Measurements from ENCODE around the gene LGR5. TPM values are rescaled to one million over a fixed set of nuclear protein-coding genes. Genes with fewer than 3 reads are reported as not detected.

LGR5 gene
- total RNA-seq, 1 donor from 2014 or later: 2.7 TPM

GRCh38 chr12:71399197-71399596 is 40.4 kb upstream of the LGR5 start:
- TF ChIP-seq CTCF (IDR thresholded peaks at IDR 0.05): no peak
- TF ChIP-seq POLR2A (IDR thresholded peaks at IDR 0.05): no peak
- TF ChIP-seq POLR2AphosphoS5 (IDR thresholded peaks at IDR 0.05; ENCODE audit: insufficient read depth in 1 of 2, low read depth in 1 of 2): no peak
- Histone ChIP-seq H3K4me3 (no peak overlapping the region), H3K4me1 (peaks cover 9% of the 10 kb centered on the region), H3K27me3 (no peaks in the 10 kb centered on the region), H3K27ac (no peak overlapping the region), H3K9me3 (no peaks in the 10 kb centered on the region), H3K36me3 (no peaks in the 10 kb centered on the region)
- intact Hi-C loops (cut with DNase I): no loop called here
- DNase-seq (ENCODE audit: extremely low spot score in 2 of 2): no peak

DNA sequence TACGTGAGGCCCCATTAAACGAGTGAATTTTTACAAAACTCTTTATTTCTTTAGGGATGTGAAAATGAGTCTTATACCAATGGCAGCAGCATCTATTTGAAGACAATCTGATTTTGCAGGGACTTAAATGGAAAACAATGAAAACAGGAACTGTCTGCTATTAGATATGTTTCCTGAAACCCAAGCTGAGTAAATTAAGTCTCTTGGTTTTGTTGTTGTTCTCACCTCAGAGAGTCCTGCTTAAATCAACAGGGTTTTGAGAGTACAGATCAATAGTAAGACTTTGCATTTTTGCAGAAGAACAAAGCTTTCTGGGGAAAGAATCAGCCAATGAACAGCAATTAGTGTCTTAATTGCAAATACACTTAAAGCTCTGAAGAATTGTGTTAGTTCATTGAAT is 39.1 kb upstream of the LGR5 start:
- H3K9me3 ChIP-seq: no peaks in the 10 kb centered on the region
- no peak overlapping the region for H3K27ac ChIP-seq
- H3K27me3 ChIP-seq: no peaks in the 10 kb centered on the region
- DNase-seq (ENCODE audit: extremely low spot score in 2 of 2): no peak
- no peaks in the 10 kb centered on the region for H3K36me3 ChIP-seq
- TF ChIP-seq POLR2A (IDR thresholded peaks at IDR 0.05): no peak
- TF ChIP-seq CTCF (IDR thresholded peaks at IDR 0.05): no peak
- no peak for TF ChIP-seq POLR2AphosphoS5 (IDR thresholded peaks at IDR 0.05; ENCODE audit: insufficient read depth in 1 of 2, low read depth in 1 of 2)
- intact Hi-C loops (cut with DNase I): no loop called here
- H3K4me3 ChIP-seq: no peak overlapping the region
- H3K4me1 ChIP-seq: peaks cover 9% of the 10 kb centered on the region

DNA sequence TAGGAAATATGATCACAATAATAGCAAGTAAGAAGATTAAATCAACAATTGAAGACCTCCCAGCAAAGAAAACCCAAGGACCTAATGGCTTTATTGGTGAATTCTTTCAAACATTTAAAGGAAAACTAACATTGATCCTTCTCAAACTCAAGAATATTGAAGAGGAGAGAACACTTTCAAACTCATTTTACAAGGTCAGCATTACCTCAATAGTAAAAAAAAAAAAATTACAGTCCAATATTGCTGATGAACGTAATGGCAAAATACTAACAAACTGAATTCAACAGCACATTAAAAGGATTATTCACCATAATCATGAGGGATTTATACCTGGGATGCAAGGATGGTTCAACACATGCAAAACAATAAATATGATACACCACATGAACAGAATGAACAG is 33.7 kb upstream of the LGR5 start:
- no peak overlapping the region for H3K27ac ChIP-seq
- TF ChIP-seq POLR2A (IDR thresholded peaks at IDR 0.05) (no peak), CTCF (IDR thresholded peaks at IDR 0.05) (no peak)
- no peaks in the 10 kb centered on the region for H3K27me3 ChIP-seq
- no peak for DNase-seq (ENCODE audit: extremely low spot score in 2 of 2)
- no peaks in the 10 kb centered on the region for H3K9me3 ChIP-seq
- H3K4me1 ChIP-seq: no peaks in the 10 kb centered on the region
- no peaks in the 10 kb centered on the region for H3K36me3 ChIP-seq
- no peak overlapping the region for H3K4me3 ChIP-seq
- intact Hi-C loops (cut with DNase I): no loop called here

GRCh38 chr12:71407732-71408131 is 31.9 kb upstream of the LGR5 start:
- Histone ChIP-seq H3K27me3 (no peaks in the 10 kb centered on the region), H3K4me1 (no peaks in the 10 kb centered on the region), H3K27ac (no peak overlapping the region), H3K9me3 (no peaks in the 10 kb centered on the region), H3K36me3 (no peaks in the 10 kb centered on the region), H3K4me3 (no peak overlapping the region)
- TF ChIP-seq POLR2AphosphoS5 (IDR thresholded peaks at IDR 0.05; ENCODE audit: insufficient read depth in 1 of 2, low read depth in 1 of 2) (no peak), POLR2A (IDR thresholded peaks at IDR 0.05) (no peak)
- DNase-seq (ENCODE audit: extremely low spot score in 2 of 2): no peak
- intact Hi-C loops (cut with DNase I): no loop called here

- no peaks in the 10 kb centered on the region for H3K36me3 ChIP-seq
- no peak overlapping the region for H3K27ac ChIP-seq
- H3K4me3 ChIP-seq: no peak overlapping the region
- no peaks in the 10 kb centered on the region for H3K4me1 ChIP-seq
- TF ChIP-seq CTCF (IDR thresholded peaks at IDR 0.05) (no peak), POLR2AphosphoS5 (IDR thresholded peaks at IDR 0.05; ENCODE audit: insufficient read depth in 1 of 2, low read depth in 1 of 2) (no peak), POLR2A (IDR thresholded peaks at IDR 0.05) (no peak)
- intact Hi-C loops (cut with DNase I): no loop called here
- H3K9me3 ChIP-seq: no peaks in the 10 kb centered on the region
- no peaks in the 10 kb centered on the region for H3K27me3 ChIP-seq
- DNase-seq (ENCODE audit: extremely low spot score in 2 of 2): no peak
These were observed 28.8 kb upstream of the LGR5 start for GRCh38 chr12:71410844-71411243.

DNA sequence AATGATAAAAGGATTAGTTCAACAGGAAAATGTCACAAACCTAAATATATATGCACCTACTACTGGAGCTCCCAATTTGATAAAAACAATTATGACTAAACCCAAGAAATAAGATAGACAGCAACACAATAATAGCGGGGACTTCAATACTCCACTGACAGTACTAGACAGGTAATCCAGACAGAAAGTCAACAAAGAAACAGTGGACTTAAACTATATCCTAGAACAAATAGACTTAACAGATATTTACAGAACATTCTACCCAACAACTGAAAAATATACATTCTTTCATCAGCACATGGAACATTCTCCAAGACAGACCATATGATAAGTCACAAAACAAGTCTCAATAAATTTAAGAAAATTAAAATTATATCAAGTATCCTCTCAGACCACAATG is 28.0 kb upstream of the LGR5 start:
- Histone ChIP-seq H3K27me3 (no peaks in the 10 kb centered on the region), H3K36me3 (no peaks in the 10 kb centered on the region), H3K4me1 (no peaks in the 10 kb centered on the region), H3K4me3 (no peak overlapping the region), H3K27ac (no peak overlapping the region), H3K9me3 (no peaks in the 10 kb centered on the region)
- intact Hi-C loops (cut with DNase I): no loop called here
- TF ChIP-seq POLR2A (IDR thresholded peaks at IDR 0.05): no peak
- no peak for TF ChIP-seq CTCF (IDR thresholded peaks at IDR 0.05)
- TF ChIP-seq POLR2AphosphoS5 (IDR thresholded peaks at IDR 0.05; ENCODE audit: insufficient read depth in 1 of 2, low read depth in 1 of 2): no peak
- no peak for DNase-seq (ENCODE audit: extremely low spot score in 2 of 2)

Data from vagina (tissue), 2 donors.